H9 (cell line): ENCODE data around the gene TSSC4. TPM values are rescaled to one million over a fixed set of nuclear protein-coding genes. Genes with fewer than 3 reads are reported as not detected.

Source experiments
- DNase-seq: peaks from one replicate; pipeline ENCODE4 v3.0.0-alpha.2; 2017
- H2AFZ ChIP-seq: one replicate; pipeline ENCODE4 v1.6.1; 2013; ENCODE audit warnings: mild to moderate bottlenecking, low read length, control low read depth, moderate library complexity
- H2AK5ac ChIP-seq: 2 replicates; pipeline ENCODE4 v1.6.1; 2013; ENCODE audit warnings: low read length, control low read depth, mixed read lengths; ENCODE audit not compliant: insufficient read length
- H2BK120ac ChIP-seq: one replicate; pipeline ENCODE4 v1.6.1; 2013; ENCODE audit warnings: low read depth, mild to moderate bottlenecking, low read length, control low read depth, inconsistent platforms; ENCODE audit not compliant: poor library complexity, severe bottlenecking
- H2BK12ac ChIP-seq: 2 replicates; pipeline ENCODE4 v1.6.1; 2013; ENCODE audit warnings: low read length, control low read depth, mixed read lengths, low read depth; ENCODE audit not compliant: insufficient read length
- H2BK15ac ChIP-seq: 2 replicates; pipeline ENCODE4 v1.6.1; 2013; ENCODE audit warnings: low read depth, low read length, control low read depth
- H2BK20ac ChIP-seq: one replicate; pipeline ENCODE4 v1.6.1; 2013; ENCODE audit warnings: low read depth, mild to moderate bottlenecking, low read length, control low read depth, inconsistent platforms; ENCODE audit not compliant: poor library complexity, severe bottlenecking
- H2BK5ac ChIP-seq: 2 replicates; pipeline ENCODE4 v1.6.1; 2013; ENCODE audit warnings: low read length, control low read depth, mixed read lengths; ENCODE audit not compliant: insufficient read length
- H3K14ac ChIP-seq: 2 replicates; pipeline ENCODE4 v1.6.1; 2013; ENCODE audit warnings: low read length, control low read depth; ENCODE audit not compliant: insufficient read depth
- H3K18ac ChIP-seq: 2 replicates; pipeline ENCODE4 v1.6.1; 2013; ENCODE audit warnings: low read depth, mild to moderate bottlenecking, mixed read lengths, low read length, control low read depth; ENCODE audit not compliant: insufficient read length
- H3K23ac ChIP-seq: 2 replicates; pipeline ENCODE4 v1.6.1; 2013; ENCODE audit warnings: low read length, control low read depth, mixed read lengths, low read depth; ENCODE audit not compliant: insufficient read length
- H3K23me2 ChIP-seq: 2 replicates; pipeline ENCODE4 v1.6.1; 2013; ENCODE audit warnings: low read depth, mild to moderate bottlenecking, mixed read lengths, low read length, control low read depth; ENCODE audit not compliant: insufficient read length, poor library complexity, severe bottlenecking
- H3K27ac ChIP-seq: 2 replicates; pipeline ENCODE4 v1.5.1; 2013; ENCODE audit warnings: low read length, control low read depth, mixed read lengths, low read depth; ENCODE audit not compliant: insufficient read length
- H3K27me3 ChIP-seq: 2 replicates; pipeline ENCODE4 v1.6.1; 2013; ENCODE audit warnings: low read length, control low read depth, inconsistent platforms; ENCODE audit not compliant: insufficient read depth
- H3K4ac ChIP-seq: 2 replicates; pipeline ENCODE4 v1.6.1; 2013; ENCODE audit warnings: low read depth, mild to moderate bottlenecking, control low read depth, inconsistent platforms, low read length, moderate library complexity
- H3K4me1 ChIP-seq: 2 replicates; pipeline ENCODE4 v1.6.1; 2013; ENCODE audit warnings: low read length, control low read depth, inconsistent platforms; ENCODE audit not compliant: insufficient read depth
- H3K4me2 ChIP-seq: 2 replicates; pipeline ENCODE4 v1.6.1; 2013; ENCODE audit warnings: low read length, control low read depth, mixed read lengths; ENCODE audit not compliant: insufficient read length, insufficient read depth
- H3K56ac ChIP-seq: 2 replicates; pipeline ENCODE4 v1.6.1; 2013; ENCODE audit warnings: low read depth, mild to moderate bottlenecking, mixed read lengths, low read length, control low read depth; ENCODE audit not compliant: insufficient read length
- H3K79me1 ChIP-seq: 2 replicates; pipeline ENCODE4 v1.6.1; 2013; ENCODE audit warnings: low read depth, mild to moderate bottlenecking, moderate library complexity, low read length, control low read depth, inconsistent platforms; ENCODE audit not compliant: insufficient read depth, poor library complexity, severe bottlenecking
- H3K79me2 ChIP-seq: 2 replicates; pipeline ENCODE4 v1.6.1; 2013; ENCODE audit warnings: low read length, control low read depth, inconsistent platforms; ENCODE audit not compliant: insufficient read depth
- H3K9ac ChIP-seq: 2 replicates; pipeline ENCODE4 v1.6.1; 2013; ENCODE audit warnings: low read length, control low read depth, mixed read lengths; ENCODE audit not compliant: insufficient read length; ENCODE audit errors: extremely low read depth
- H3K9me3 ChIP-seq: one replicate; pipeline ENCODE4 v1.6.1; 2013; ENCODE audit warnings: low read depth, low read length, inconsistent platforms; ENCODE audit not compliant: control insufficient read depth
- H3T11ph ChIP-seq: one replicate; pipeline ENCODE4 v1.6.1; 2013; ENCODE audit warnings: mild to moderate bottlenecking, low read length, control low read depth, inconsistent platforms
- H4K20me1 ChIP-seq: one replicate; pipeline ENCODE4 v1.6.1; 2013; ENCODE audit not compliant: control insufficient read depth, insufficient read length, insufficient read depth
- H4K5ac ChIP-seq: 2 replicates; pipeline ENCODE4 v1.6.1; 2013; ENCODE audit warnings: low read depth, mild to moderate bottlenecking, mixed read lengths, low read length, control low read depth; ENCODE audit not compliant: insufficient read length
- H4K8ac ChIP-seq: replicated peaks from 2 replicates; pipeline ENCODE4 v1.6.1; 2013; ENCODE audit warnings: low read length, control low read depth, mixed read lengths, low read depth; ENCODE audit not compliant: insufficient read length
- H4K91ac ChIP-seq: 2 replicates; pipeline ENCODE4 v1.6.1; 2013; ENCODE audit warnings: low read depth, mild to moderate bottlenecking, moderate library complexity, mixed read lengths, low read length, control low read depth; ENCODE audit not compliant: insufficient read length
- H3K27ac Mint-ChIP-seq, 3 experiments: 2 replicates in 2 of 3; 3 replicates in 1 of 3; pipeline ENCODE4 v1.8.0; 2020 to 2021; ENCODE audit warnings: mixed read lengths in 3 of 3, mild to moderate bottlenecking in 1 of 3, moderate library complexity in 1 of 3
- H3K27me3 Mint-ChIP-seq: 2 replicates; pipeline ENCODE4 v1.8.0; 2021; ENCODE audit warnings: low read depth, mild to moderate bottlenecking, moderate library complexity, mixed read lengths
- H3K36me3 Mint-ChIP-seq, 3 experiments: 2 replicates in 2 of 3; 3 replicates in 1 of 3; pipeline ENCODE4 v1.8.0; 2020 to 2021; ENCODE audit warnings: low read depth in 3 of 3, mixed read lengths in 3 of 3; ENCODE audit not compliant: insufficient read depth in 1 of 3
- H3K4me1 Mint-ChIP-seq, 2 experiments: 2 replicates each; pipeline ENCODE4 v1.8.0; 2020; ENCODE audit warnings: mixed read lengths in 2 of 2
- H3K4me3 Mint-ChIP-seq, 2 experiments: 2 replicates in 1 of 2; 3 replicates in 1 of 2; pipeline ENCODE4 v1.8.0; 2020 to 2021; ENCODE audit warnings: mild to moderate bottlenecking in 2 of 2, mixed read lengths in 2 of 2, moderate library complexity in 1 of 2
- H3K9me3 Mint-ChIP-seq, 2 experiments: 2 replicates in 1 of 2; 3 replicates in 1 of 2; pipeline ENCODE4 v1.8.0; 2020; ENCODE audit warnings: mild to moderate bottlenecking in 2 of 2, mixed read lengths in 2 of 2, moderate library complexity in 1 of 2
- WGBS: extraction: QIAGEN DNeasy Blood & Tissue Kit; methylation state at CpG from one replicate; pipeline ENCODE4 v1.1.7; 2013; ENCODE audit warnings: missing lambda C conversion rate, low lambda C conversion rate, mixed read lengths; ENCODE audit not compliant: insufficient read length; ENCODE audit errors: extremely low coverage; 5-methylcytosine and 5-hydroxymethylcytosine counted together
- total RNA-seq: library from RNA; stranded (reverse); gene quantifications from 2 replicates; pipeline ENCODE4 v1.2.1, GENCODE V29; 2021
- TF ChIP-seq, protein P1 (sequence below): fragments of 200-600 bp; sonication (generic); conservative IDR thresholded peaks from 3 replicates; pipeline ENCODE4 v1.8.0; 2021; ENCODE audit warnings: antibody characterized with exemption, mild to moderate bottlenecking

Gene TSSC4
- total RNA-seq, 1 experiment from 2014 or later = 51.0 TPM

DNA sequence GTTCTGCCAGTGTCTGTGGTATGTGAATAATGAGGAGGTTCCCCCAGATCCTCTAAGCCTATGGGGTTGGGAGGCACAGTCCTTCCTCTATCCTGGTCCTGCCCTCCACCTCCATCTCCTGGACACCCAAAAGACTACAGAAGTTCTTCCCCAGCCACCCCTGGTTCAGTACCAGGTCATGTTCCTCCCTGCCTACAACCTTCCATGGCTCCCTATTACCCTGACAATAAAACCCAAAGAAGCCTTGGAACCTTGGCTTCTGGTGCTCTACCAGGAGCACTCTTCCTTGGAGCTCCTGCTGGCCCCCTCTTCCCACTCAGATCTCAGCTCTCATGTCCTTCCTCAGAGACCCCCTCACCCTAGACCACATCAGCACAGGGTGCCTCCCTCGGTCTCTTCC, 30.8 kb downstream of the TSSC4 start:
- Histone ChIP-seq H3K18ac (no peak overlapping the region), H3K4ac (no peak overlapping the region), H4K5ac (no peak overlapping the region), H3K27ac (no peak overlapping the region), H3K27me3 (no peaks in the 10 kb centered on the region; the same call in 1 of the 2 replicates), H3K9ac (no peak overlapping the region), H3K9me3 (no peaks in the 10 kb centered on the region), H3K4me1 (no peaks in the 10 kb centered on the region), H4K8ac (no peak overlapping the region), H3K4me2 (no peak overlapping the region), H3K14ac (no peak overlapping the region), H3T11ph (no peak overlapping the region), H3K23me2 (no peaks in the 10 kb centered on the region), H2BK5ac (no peak overlapping the region), H3K79me2 (no peaks in the 10 kb centered on the region), H2BK20ac (no peak overlapping the region), H2AK5ac (no peak overlapping the region), H4K20me1 (no peaks in the 10 kb centered on the region), H3K56ac (no peak overlapping the region), H2AFZ (no peak overlapping the region), H3K23ac (no peak overlapping the region), H2BK120ac (no peak overlapping the region), H2BK15ac (no peak overlapping the region), H4K91ac (no peak overlapping the region), H2BK12ac (no peak overlapping the region), H3K79me1 (no peaks in the 10 kb centered on the region)
- TF ChIP-seq, protein P1, sequence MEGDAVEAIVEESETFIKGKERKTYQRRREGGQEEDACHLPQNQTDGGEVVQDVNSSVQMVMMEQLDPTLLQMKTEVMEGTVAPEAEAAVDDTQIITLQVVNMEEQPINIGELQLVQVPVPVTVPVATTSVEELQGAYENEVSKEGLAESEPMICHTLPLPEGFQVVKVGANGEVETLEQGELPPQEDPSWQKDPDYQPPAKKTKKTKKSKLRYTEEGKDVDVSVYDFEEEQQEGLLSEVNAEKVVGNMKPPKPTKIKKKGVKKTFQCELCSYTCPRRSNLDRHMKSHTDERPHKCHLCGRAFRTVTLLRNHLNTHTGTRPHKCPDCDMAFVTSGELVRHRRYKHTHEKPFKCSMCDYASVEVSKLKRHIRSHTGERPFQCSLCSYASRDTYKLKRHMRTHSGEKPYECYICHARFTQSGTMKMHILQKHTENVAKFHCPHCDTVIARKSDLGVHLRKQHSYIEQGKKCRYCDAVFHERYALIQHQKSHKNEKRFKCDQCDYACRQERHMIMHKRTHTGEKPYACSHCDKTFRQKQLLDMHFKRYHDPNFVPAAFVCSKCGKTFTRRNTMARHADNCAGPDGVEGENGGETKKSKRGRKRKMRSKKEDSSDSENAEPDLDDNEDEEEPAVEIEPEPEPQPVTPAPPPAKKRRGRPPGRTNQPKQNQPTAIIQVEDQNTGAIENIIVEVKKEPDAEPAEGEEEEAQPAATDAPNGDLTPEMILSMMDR = no peak
- Mint-ChIP-seq H3K4me1 (no peaks in the 10 kb centered on the region), H3K27ac (no peak overlapping the region; a peak in 1 of 7 replicates), H3K9me3 (no peaks in the 10 kb centered on the region; a peak in 1 of 5 replicates), H3K36me3 (no peaks in the 10 kb centered on the region), H3K4me3 (no peak overlapping the region), H3K27me3 (peaks cover 14% of the 10 kb centered on the region)
- WGBS = no CpG with 5 or more reads among the region's 1 CpG
- no peak for DNase-seq
